Stimulated activated naive CD8-positive, alpha-beta T cell treated with anti-CD3 and anti-CD28 coated beads, Interleukin-15, amount 100 ng/mL, for 72 hours (primary cell): ENCODE measurements around the gene AAK1.

Source experiments
- ATAC-seq: fragments of 150-1000 bp; cut with Tn5 transposase; 2 replicates; pipeline ENCODE4 v1.10.0; 2021; ENCODE audit warnings: mild to moderate bottlenecking, moderate library complexity
- DNase-seq, 2 donors: peaks; one replicate each; pipeline ENCODE4 v3.0.0; 2021 to 2022
- H3K27ac Mint-ChIP-seq, 2 donors: one replicate each; pipeline ENCODE4 v1.8.0; 2022; ENCODE audit warnings: mild to moderate bottlenecking in 2 of 2, mixed read lengths in 2 of 2, moderate library complexity in 2 of 2
- H3K27me3 Mint-ChIP-seq: one replicate; pipeline ENCODE4 v1.8.0; 2022; ENCODE audit warnings: mixed read lengths
- H3K4me1 Mint-ChIP-seq: one replicate; pipeline ENCODE4 v1.8.0; 2022; ENCODE audit warnings: mild to moderate bottlenecking, mixed read lengths
- H3K4me3 Mint-ChIP-seq, 2 donors: one replicate each; pipeline ENCODE4 v1.8.0; 2022; ENCODE audit warnings: mild to moderate bottlenecking in 2 of 2, mixed read lengths in 2 of 2, moderate library complexity in 1 of 2
- H3K9me3 Mint-ChIP-seq, 2 donors: one replicate each; pipeline ENCODE4 v1.8.0; 2022; ENCODE audit warnings: mixed read lengths in 2 of 2

Gene AAK1

DNA sequence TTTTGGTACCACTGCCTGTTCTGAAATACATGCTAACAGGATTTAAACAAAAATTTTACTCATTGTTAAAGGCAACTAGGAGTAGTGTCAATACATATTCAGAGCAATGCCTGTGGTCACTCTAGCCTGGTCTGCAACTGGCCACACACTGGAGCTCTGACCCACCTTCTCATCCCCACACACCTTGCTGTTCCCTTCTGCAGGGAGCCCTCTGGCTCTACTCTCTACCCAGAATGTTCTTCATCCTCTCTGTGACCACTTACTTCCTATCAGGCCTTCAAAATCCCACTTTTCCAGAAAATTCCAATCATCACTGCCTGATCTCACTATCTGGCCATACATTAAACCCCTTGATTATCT is 104.0 kb downstream of the AAK1 start:
- ATAC-seq (no peak), DNase-seq (no peak)
- Mint-ChIP-seq H3K4me3 (no peak overlapping the region), H3K4me1 (peaks cover 41% of the 10 kb centered on the region), H3K27ac (no peak overlapping the region), H3K9me3 (peaks cover 0 to 7% of the 10 kb centered on the region in 2 donors), H3K27me3 (no peaks in the 10 kb centered on the region)

DNA sequence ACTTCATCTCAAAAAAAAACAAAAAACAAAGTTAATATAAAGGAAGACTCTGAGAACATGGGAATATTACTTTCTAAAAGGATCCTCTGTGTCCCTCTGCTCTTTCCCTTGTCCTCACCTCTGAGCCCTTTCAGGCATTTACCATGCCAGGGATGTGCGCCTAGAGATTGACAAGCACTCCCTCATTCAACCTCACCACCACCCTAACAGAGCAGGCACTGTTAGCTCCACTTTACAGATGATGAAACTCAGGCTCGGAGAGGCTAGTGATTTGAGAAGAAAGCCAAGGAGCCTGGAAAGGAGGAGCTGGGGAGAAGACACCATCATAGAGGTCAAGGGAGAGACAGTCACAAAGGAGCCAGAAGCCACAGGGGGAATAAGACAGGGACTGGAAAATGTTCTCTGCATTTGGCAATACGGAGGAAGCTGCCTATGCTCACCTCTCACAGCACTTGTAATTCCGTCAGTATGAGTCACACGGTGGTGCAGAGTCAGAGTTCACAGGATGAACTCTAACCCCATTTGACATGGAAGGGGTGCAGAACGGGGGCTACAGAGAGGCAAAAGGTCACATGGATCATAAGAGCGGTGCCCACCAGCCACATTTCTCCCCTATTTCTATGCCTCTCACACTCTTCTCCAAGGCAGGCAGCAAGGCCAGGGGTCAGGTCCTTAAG is 104.5 kb downstream of the AAK1 start:
- no peak overlapping the region for H3K27ac Mint-ChIP-seq
- ATAC-seq (no peak), DNase-seq (no peak)
- peaks cover 41% of the 10 kb centered on the region for H3K4me1 Mint-ChIP-seq
- peaks cover 0 to 7% of the 10 kb centered on the region in 2 donors for H3K9me3 Mint-ChIP-seq
- H3K4me3 Mint-ChIP-seq: no peak overlapping the region
- no peaks in the 10 kb centered on the region for H3K27me3 Mint-ChIP-seq

DNA sequence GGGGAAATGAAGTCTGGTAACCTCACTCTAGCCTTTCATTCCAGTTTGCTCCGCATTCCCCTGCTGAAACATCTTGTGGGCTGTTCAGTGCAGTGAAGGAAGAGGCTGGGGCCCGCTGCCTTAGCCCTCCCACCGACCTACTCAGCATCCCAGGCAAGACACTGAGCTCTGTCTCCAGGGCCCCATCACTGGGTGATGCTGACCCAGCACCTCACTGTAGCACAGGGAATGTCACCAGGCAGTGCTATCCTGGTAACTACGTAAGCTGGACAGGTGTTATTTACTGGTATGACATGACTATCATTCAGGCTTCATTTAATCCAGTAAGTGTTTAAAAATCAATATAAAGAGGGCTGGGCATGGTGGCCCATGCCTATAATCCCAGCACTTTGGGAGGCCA is 105.3 kb downstream of the AAK1 start:
- H3K4me3 Mint-ChIP-seq: no peak overlapping the region
- peak overlapping the region in 1 of 2 donors; percentile 51 for H3K27ac Mint-ChIP-seq

DNA sequence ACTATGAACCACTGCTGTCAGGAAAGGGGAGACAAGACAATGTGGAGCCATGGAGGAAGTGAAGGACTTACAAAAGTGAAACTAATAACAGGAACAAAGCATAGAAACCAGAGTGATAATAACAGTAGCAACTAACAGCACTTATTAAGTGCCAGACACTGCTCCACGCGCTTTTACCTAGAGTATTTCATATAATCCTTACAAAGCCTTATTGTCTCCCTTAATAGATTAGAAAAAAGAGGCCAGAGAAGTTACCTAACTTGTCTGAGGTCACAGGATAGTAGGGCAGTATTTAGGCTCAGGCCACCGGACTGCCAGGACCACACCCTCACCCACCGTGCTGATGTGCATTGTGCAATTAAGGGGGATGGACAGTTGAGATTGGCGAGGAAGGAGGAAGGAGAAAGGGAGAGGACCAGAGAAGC is 107.7 kb downstream of the AAK1 start:
- Mint-ChIP-seq H3K9me3 (peaks cover 0 to 7% of the 10 kb centered on the region in 2 donors), H3K27me3 (no peaks in the 10 kb centered on the region), H3K27ac (no peak overlapping the region), H3K4me3 (no peak overlapping the region), H3K4me1 (peaks cover 48% of the 10 kb centered on the region)
- ATAC-seq: no peak
- DNase-seq: no peak

More for the DNA sequence above, 105.3 kb downstream of the AAK1 start:
- DNase-seq: no peak
- peaks cover 0 to 7% of the 10 kb centered on the region in 2 donors for H3K9me3 Mint-ChIP-seq
- no peak for ATAC-seq
- H3K4me1 Mint-ChIP-seq: peaks cover 41% of the 10 kb centered on the region
- no peaks in the 10 kb centered on the region for H3K27me3 Mint-ChIP-seq

DNA sequence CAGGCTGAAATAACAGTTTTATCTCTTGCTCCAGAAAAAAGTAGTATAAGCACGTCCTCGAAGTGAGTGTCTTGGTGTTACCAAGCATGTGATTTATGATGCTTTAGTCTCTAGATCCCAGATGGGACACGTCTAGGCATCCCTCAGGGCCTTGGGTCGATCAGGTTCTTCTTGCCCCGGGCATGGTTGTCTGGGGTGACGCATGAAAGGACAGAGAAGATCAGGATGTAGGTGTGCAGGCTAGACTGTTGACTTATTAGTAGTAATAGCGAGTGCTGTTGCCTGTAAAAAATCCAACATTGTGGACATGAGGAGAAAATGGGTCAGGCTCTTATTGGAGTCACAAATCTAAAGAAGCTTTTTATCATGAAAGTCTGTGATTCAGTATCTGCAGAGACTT is 112.4 kb downstream of the AAK1 start:
- Mint-ChIP-seq H3K9me3 (peaks cover 0 to 7% of the 10 kb centered on the region in 2 donors), H3K27ac (peak overlapping the region in 1 of 2 donors; percentile 12)
- no peak for ATAC-seq

GRCh38 chr2:69529480-69529879 is 114.1 kb downstream of the AAK1 start:
- DNase-seq (no peak), ATAC-seq (no peak)
- peaks cover 6% of the 10 kb centered on the region for H3K4me1 Mint-ChIP-seq
- no peak overlapping the region for H3K4me3 Mint-ChIP-seq
- no peak overlapping the region for H3K27ac Mint-ChIP-seq
- H3K9me3 Mint-ChIP-seq: no peaks in the 10 kb centered on the region
- H3K27me3 Mint-ChIP-seq: no peaks in the 10 kb centered on the region

More for the DNA sequence above, 112.4 kb downstream of the AAK1 start:
- Mint-ChIP-seq H3K4me1 (peaks cover 17% of the 10 kb centered on the region), H3K4me3 (no peak overlapping the region), H3K27me3 (no peaks in the 10 kb centered on the region)
- no peak for DNase-seq

DNA sequence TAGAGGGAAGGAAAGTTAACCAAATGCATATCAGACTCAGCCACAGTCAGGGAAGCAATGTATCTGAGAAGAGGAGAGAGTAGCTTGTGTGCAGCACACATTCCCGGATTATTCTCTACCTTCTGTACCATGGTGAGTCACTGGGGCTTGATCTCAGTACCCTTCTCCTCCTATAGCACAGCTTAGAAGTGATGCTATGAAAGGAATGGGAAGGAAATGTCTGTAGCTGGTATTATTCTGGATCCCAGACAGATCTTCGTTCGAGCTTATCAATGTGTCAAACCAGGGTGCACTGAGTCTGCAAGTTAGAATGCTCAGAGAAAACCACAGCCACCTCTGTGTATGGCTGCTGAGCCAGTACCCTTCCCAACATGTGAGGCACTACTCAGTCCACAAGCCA is 118.3 kb downstream of the AAK1 start:
- H3K27me3 Mint-ChIP-seq: no peaks in the 10 kb centered on the region
- no peaks in the 10 kb centered on the region for H3K9me3 Mint-ChIP-seq
- DNase-seq (no peak), ATAC-seq (no peak)
- H3K4me3 Mint-ChIP-seq: no peak overlapping the region
- peak overlapping the region in 1 of 2 donors; percentile 64 for H3K27ac Mint-ChIP-seq
- H3K4me1 Mint-ChIP-seq: no peaks in the 10 kb centered on the region

- Mint-ChIP-seq H3K27ac (peak overlapping the region; percentile 64 to 81), H3K4me3 (no peak overlapping the region)
Observed at GRCh38 chr2:69524799-69525198, 118.7 kb downstream of the AAK1 start.

GRCh38 chr2:69521747-69522146 is 121.8 kb downstream of the AAK1 start:
- H3K27ac Mint-ChIP-seq: no peak overlapping the region
- no peak for ATAC-seq
- no peaks in the 10 kb centered on the region for H3K4me1 Mint-ChIP-seq

More at GRCh38 chr2:69524799-69525198, 118.7 kb downstream of the AAK1 start:
- no peaks in the 10 kb centered on the region for H3K9me3 Mint-ChIP-seq
- DNase-seq (no peak), ATAC-seq (no peak)
- no peaks in the 10 kb centered on the region for H3K27me3 Mint-ChIP-seq
- no peaks in the 10 kb centered on the region for H3K4me1 Mint-ChIP-seq

GRCh38 chr2:69518841-69519240 is 124.7 kb downstream of the AAK1 start:
- DNase-seq: no peak
- ATAC-seq: no peak

More at GRCh38 chr2:69521747-69522146, 121.8 kb downstream of the AAK1 start:
- Mint-ChIP-seq H3K27me3 (no peaks in the 10 kb centered on the region), H3K9me3 (no peaks in the 10 kb centered on the region), H3K4me3 (no peak overlapping the region)
- no peak for DNase-seq

DNA sequence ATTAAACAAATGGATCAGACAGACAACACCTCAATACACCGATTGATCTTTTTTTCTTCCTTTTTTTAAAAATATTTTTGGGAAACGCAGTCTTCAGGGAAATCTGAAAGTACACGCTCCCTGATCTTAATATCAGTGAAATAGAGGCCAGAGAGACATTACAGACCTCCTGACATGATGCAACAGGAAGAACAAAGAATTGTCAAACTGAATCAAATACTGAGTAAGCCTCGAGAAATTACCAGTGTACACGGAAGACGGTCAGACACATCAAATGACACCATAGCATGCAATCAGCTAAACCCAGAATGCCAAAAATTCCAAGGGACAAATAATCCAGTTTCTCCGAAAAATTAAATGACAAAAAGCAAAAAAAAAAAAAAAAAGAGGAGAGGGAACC is 126.1 kb downstream of the AAK1 start:
- no peaks in the 10 kb centered on the region for H3K9me3 Mint-ChIP-seq
- no peak for ATAC-seq
- no peak for DNase-seq
- no peak overlapping the region for H3K27ac Mint-ChIP-seq
- H3K4me1 Mint-ChIP-seq: peaks cover 7% of the 10 kb centered on the region
- no peaks in the 10 kb centered on the region for H3K27me3 Mint-ChIP-seq
- no peak overlapping the region for H3K4me3 Mint-ChIP-seq

More at GRCh38 chr2:69518841-69519240, 124.7 kb downstream of the AAK1 start:
- Mint-ChIP-seq H3K4me3 (no peak overlapping the region), H3K9me3 (no peaks in the 10 kb centered on the region), H3K4me1 (peaks cover 7% of the 10 kb centered on the region), H3K27me3 (no peaks in the 10 kb centered on the region), H3K27ac (peak overlapping the region; percentile 63 to 81)

DNA sequence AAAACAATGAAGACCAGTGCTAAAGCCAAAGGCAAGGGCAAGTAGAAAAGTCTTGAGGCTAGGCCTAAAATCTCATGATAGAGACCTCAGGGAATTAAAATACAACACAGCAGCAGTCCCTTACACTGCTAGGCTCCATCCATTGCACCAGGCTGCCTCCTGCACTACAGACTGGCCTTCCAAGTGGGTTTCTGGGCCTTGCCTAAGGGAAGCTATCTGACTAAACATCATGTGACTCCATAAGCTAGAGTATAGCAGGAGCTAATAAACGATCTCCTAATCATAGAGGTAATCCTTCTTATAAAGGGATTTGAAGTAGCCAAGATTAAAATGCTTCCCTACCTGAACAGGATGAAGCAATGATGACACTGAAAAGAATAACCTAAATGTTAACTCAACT is 128.7 kb downstream of the AAK1 start:
- ATAC-seq (no peak), DNase-seq (no peak)
- Mint-ChIP-seq H3K4me1 (peaks cover 7% of the 10 kb centered on the region), H3K9me3 (no peaks in the 10 kb centered on the region), H3K27me3 (no peaks in the 10 kb centered on the region), H3K4me3 (no peak overlapping the region), H3K27ac (no peak overlapping the region)

- H3K4me1 Mint-ChIP-seq: peaks cover 7% of the 10 kb centered on the region
- H3K4me3 Mint-ChIP-seq: no peak overlapping the region
- H3K27me3 Mint-ChIP-seq: no peaks in the 10 kb centered on the region
- no peaks in the 10 kb centered on the region for H3K9me3 Mint-ChIP-seq
- no peak overlapping the region for H3K27ac Mint-ChIP-seq
- no peak for ATAC-seq
- DNase-seq: no peak
Observed at GRCh38 chr2:69514406-69514805, 129.1 kb downstream of the AAK1 start.

DNA sequence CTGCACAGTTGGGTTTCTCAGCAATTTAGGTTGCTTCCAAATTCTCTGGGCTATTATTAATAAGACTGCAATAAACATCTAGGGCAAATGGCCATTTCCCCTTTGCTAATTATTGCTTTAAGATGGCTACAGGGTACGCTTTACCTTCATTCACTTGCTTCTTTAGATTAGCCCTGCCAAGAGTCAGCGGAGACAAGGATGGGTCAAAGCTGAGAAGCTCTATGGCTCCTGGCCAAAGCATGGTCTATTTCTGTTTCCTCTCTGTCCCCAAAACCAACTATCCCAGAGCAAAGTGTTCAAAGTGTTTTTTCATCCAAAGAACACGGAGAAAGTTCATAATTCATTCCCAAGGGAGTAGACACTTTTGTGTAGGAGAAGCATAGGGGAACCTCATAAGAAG is 131.1 kb downstream of the AAK1 start:
- H3K27ac Mint-ChIP-seq: no peak overlapping the region
- peaks cover 27% of the 10 kb centered on the region for H3K4me1 Mint-ChIP-seq
- ATAC-seq (no peak), DNase-seq (no peak)
- no peaks in the 10 kb centered on the region for H3K9me3 Mint-ChIP-seq
- H3K4me3 Mint-ChIP-seq: no peak overlapping the region
- no peaks in the 10 kb centered on the region for H3K27me3 Mint-ChIP-seq

DNA sequence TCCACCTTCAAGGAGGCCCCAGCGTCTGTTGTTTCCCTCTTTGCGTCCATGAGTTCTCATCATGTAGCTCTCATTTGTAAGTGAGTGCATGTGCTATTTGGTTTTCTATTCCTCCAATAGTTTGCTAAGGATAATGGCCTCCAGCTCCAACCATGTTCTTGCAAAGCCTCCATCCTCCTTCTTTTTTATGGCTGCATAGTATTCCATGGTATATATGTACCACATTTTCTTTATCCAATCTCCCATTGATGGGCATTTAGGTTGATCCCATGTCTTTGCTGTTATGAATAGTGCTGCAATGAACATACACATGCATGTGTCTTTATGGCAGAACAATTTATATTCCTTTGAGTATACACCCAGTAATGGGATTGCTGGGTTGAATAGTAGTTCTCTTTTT is 133.3 kb downstream of the AAK1 start:
- H3K4me1 Mint-ChIP-seq: peaks cover 28% of the 10 kb centered on the region
- H3K27me3 Mint-ChIP-seq: no peaks in the 10 kb centered on the region
- ATAC-seq: no peak
- no peak overlapping the region for H3K27ac Mint-ChIP-seq
- no peaks in the 10 kb centered on the region for H3K9me3 Mint-ChIP-seq
- no peak overlapping the region for H3K4me3 Mint-ChIP-seq
- no peak for DNase-seq

- H3K27ac Mint-ChIP-seq: no peak overlapping the region
- H3K4me1 Mint-ChIP-seq: peaks cover 27% of the 10 kb centered on the region
- no peaks in the 10 kb centered on the region for H3K27me3 Mint-ChIP-seq
- H3K9me3 Mint-ChIP-seq: no peaks in the 10 kb centered on the region
- DNase-seq (no peak), ATAC-seq (no peak)
- H3K4me3 Mint-ChIP-seq: no peak overlapping the region
Observed at GRCh38 chr2:69509750-69510140, 133.8 kb downstream of the AAK1 start.
